Glomerular endothelial cell (primary cell): ENCODE results near the gene EGLN2. TPM values are rescaled to one million over a fixed set of nuclear protein-coding genes. Genes with fewer than 3 reads are reported as not detected.
"Not testable (repeated sequence)": the region's sequence is repeated elsewhere in the genome, so short reads cannot be mapped to it uniquely, and the experiment has no call there.

Experiments used
- DNase-seq: peaks from one replicate; pipeline ENCODE4 v3.0.0-alpha.2; 2011; ENCODE audit warnings: low read depth, low spot score; ENCODE audit errors: extremely low read depth
- total RNA-seq: library from RNA; depleted of rRNA; stranded (reverse); fragments of >200 nt; gene quantifications from 2 replicates; pipeline ENCODE4 v1.2.3, GENCODE V29; 2015

The EGLN2 gene
- total RNA-seq, 1 donor from 2014 or later: 120 TPM

DNA sequence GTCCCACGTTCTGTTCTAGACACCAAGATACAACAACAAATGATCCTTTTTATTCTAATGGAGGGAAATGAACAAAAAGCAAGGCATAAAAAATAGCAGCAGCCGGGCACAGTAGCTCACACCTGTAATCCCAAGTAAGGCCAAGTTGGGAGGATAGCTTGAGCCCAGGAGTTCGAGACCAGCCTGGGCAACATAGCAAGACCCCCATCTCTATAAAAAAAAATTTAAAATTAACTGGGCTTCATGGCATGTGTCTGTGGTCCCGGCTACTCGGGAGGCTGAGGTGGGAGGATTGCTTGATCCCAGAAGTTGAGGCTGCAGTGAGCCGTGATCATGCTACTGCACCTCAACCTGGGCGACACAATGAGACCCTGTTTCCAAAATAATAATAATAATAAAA is 22.6 kb upstream of the EGLN2 start:
- no peak for DNase-seq

DNA sequence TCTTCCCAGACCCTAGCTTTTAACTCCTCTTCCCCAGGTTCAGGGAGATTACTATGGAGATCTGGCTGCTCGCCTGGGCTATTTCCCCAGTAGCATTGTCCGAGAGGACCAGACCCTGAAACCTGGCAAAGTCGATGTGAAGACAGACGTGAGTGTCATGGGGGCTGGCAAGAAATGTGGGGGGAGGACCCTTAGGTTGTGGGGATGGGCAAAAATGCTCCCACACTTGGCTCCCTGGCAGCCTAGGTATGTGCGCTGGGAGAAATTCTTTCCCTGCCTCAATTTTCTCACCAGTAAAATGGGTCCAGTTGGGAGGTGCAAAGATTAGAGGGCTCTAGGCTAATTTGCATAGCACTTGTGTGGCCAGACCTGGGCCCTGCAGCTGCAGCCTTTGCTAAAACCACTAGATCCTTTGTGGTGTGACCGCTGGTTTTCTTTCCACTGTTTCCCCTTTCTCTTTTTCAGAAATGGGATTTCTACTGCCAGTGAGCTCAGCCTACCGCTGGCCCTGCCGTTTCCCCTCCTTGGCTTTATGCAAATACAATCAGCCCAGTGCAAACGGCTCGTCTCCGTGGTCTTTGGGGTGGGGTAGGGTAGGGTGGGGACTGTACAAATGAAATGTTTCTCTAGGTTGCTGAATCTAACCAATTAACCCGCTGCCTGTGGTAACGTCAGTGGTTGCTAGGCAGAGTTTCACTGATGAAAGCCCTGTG is 21.9 kb upstream of the EGLN2 start:
- peak; percentile 84 for DNase-seq

DNA sequence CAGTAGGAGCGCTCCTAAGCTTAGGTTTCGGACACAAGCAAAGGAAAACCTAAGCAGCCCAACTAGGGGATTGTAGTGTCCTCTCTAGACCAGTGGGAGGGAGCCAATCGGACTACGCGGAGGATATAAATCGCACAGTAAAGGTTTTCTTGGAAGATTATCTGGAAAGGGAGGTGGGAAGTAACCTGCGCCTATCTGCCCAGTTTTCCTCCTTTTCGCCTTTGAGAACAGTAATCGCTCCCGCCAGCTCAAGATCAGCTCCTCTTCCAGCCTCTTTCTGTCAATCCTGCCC is 21.4 kb upstream of the EGLN2 start:
- no peak for DNase-seq

DNA sequence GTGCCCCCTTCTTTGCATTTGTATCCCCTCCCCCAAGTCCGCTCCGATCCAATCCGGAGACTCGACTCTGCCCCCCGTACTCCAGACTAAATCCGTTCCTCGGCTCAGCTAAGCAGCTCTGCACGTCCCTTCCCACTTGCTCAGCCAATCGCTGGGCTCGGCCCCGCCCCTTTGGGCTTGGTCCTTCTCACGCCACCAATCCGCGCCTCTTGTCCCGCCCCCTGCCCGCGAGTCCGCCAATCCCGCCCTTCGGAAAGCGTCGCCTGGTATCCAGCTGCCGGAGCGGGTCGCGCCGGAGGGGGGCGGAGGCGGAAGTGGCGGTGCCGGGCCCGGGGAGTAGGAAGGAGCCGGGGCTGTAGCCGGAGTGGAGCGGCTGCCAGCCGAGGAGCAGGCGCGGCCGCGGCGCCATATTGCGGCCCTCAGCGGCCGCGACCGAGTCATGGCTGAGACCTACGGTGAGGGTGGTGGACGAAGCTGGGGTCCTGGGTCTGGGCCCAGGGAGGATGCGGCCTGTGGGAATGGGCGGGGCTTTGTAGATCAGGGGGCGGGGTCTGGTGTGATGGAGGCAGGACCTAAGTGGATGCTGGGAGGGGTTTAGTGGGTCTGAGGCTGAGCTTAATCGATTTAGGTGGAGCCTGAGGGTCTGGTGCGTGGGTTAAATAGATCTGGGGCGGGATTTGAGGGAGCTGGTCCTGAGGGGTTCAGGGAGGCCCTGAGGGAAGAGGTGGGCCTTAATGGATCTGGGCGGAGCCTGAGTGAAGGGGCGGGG is 20.9 kb upstream of the EGLN2 start, which contains the start of gene RAB4B:
TSS of gene RAB4B (plus strand) at position 311 of the 769 bp plus-strand sequence. CDS start at position 440, 129 bp downstream.
- peak; percentile 92 for DNase-seq

DNA sequence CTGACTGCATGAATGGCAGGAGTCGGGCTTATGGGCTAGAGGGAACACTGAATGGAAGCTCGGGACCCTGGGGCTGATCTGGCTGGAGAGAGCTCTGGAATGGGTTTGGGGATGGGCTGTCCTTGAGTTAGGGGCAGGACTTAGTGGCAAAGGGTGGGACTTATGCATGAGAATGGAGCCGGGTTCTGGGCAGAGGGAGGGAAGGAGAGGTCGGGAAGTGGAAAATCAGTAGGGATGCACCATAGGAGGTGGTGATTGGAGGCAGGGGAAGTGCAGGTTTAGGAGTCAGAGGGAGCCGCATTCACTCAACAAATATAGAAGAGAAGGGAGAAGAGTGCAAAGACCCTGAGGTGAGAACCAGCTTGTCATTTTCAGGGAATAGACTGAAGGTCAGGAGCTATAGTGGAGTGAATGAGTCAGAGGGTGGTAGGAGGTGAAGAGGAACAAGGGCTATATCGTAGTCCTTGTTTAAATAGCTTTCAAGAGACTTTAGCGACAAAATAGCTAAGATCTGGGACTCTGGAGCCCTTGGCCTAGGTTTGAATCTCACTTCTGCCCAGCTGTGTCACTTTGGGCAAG is 20.2 kb upstream of the EGLN2 start:
- DNase-seq: no peak

DNA sequence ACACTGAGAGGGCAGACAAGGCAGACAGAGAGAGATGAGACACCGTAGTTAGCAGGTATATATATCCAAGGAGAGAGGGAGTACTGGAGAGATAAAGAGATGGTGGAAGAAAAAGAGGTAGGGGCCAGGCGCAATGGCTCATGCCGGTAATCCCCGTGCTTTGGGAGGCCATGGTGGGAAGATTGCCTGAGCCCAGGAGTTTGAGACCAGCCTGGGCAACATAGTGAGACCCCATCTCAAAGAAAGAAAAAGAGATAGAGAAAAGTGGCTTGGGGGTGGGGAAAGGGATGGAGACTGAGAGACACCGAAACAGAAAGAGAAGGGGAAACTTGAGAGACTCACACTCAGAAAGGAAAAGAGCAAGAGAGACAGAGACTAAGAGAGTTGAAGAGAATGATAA is 18.4 kb upstream of the EGLN2 start:
- no peak for DNase-seq

DNA sequence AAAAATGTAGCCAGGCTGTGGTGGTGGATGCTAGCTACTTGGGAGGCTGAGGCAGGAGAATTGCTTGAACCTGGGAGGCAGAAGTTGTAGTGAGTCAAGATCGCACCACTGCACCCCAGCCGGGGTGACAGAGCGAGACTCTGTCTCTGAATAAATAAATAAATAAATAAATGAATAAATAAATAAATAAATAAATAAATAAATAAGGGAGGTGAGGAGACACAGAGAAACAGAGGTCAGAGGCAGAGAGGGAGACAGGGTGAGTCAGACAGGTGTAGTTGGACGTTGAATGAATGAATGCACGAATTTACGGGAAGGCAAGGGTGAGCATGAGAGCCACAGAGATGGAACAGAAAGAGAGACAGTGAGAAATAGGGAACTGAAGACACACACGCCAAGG is 17.9 kb upstream of the EGLN2 start:
- DNase-seq: no peak

DNA sequence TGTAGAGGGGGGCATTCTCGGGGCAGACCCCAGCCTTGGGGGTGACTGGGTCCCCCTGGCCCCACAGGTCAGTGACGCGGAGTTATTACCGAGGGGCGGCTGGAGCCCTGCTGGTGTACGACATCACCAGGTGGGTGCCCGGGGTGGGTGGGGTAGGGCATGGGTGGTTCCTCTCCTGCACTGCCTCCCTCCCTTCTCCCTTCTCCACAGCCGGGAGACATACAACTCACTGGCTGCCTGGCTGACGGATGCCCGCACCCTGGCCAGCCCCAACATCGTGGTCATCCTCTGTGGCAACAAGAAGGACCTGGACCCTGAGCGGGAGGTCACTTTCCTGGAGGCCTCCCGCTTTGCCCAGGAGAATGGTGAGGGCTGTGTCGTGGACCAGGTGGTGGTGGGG is 15.3 kb upstream of the EGLN2 start:
- DNase-seq: no peak

DNA sequence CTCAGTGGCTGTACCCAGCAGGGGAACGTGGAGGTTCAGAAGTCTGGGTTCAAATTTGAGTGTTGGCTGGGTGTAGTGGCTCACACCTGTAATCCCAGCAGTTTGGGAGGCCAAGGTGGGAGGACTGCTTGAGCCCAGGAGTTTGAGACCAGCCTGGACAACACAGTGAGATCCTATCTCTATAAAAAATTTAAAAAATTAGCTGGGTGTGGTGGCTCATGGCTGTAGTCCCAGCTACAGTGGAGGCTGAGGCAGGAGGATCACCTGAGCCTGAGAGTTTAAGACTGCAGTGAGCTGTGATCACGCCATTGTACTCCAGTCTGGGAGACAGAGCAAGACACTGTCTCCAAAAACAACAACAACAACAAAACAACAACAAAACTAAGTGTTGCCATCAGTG is 14.8 kb upstream of the EGLN2 start:
- DNase-seq: not testable (repeated sequence)

DNA sequence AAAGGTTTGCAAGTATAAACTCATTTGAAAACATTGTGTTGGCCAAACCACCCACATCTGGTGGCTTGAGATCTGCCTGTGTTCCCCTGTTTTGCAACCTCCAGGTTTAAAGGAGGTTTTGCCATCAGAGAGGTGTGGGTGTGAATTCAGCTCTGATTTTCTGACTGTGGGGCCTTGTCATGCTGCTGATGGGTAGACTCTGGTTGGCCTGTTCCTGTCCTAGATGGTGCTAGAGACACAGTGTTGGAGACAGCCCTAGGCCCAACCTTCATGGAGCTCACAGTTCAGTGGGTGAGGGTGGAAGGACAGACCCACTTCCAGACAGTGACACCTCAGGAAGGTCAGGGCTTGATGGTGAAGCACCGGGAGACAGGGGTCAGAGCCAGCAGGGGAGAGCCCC is 13.5 kb upstream of the EGLN2 start:
- DNase-seq: no peak

DNA sequence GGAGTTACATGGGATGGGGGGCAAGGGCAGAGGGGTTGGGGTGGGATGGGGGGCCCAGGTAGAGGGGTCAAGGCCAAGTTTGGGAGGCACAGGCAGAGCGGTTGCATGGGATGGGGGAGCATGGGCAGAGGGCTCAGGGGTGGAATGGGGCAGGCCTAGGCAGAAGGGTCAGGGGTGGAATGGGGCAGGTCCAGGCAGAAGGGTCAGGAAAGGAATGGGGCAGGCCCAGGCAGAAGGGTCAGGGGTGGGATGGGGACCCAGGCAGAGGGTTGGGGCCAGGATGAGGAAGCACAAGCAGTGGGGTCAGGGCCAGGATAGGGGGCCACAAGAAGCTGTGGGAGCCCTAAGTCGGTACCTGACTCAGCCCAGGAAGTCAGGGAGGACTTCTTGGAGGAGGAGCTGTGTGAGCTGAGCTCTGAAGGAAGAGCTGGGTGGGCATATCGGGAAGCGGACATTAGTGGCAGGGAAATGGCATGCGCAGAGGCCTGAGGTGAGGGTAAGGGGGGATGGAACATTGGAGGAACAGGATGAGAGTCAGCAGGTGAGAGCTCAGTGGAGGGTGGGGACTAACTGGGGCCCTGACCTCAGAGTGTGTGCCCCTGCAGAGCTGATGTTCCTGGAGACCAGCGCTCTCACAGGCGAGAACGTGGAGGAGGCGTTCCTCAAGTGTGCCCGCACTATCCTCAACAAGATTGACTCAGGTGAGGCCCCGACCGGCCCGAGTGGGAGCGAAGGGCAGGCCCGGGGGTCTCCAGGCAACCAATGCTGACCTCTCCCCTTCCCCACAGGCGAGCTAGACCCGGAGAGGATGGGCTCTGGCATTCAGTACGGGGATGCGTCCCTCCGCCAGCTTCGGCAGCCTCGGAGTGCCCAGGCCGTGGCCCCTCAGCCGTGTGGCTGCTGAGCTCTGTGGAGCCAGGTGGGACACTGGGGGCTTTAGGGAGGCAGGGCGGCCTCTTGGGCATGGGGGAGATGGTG is 12.6 kb upstream of the EGLN2 start:
- no peak for DNase-seq

DNA sequence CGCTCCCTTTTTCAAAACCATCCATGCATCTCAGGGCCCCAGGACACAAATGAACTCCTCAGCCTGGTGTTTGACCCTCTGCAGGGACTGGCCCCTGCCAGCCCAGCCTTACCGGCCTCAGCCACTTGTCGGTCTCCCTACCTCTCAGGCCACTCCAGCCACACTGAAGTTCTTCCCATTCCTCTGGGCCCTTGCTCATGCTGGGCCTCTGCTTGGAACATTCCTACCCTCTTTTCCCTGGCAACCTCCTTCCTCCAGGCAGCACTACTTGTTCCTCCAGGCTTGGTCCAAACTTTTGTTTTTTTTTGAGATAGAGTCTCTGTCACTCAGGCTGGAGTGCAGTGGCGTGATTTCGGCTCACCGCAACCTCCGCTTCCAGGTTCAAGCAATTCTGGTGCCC is 7.6 kb upstream of the EGLN2 start:
- DNase-seq: no peak

DNA sequence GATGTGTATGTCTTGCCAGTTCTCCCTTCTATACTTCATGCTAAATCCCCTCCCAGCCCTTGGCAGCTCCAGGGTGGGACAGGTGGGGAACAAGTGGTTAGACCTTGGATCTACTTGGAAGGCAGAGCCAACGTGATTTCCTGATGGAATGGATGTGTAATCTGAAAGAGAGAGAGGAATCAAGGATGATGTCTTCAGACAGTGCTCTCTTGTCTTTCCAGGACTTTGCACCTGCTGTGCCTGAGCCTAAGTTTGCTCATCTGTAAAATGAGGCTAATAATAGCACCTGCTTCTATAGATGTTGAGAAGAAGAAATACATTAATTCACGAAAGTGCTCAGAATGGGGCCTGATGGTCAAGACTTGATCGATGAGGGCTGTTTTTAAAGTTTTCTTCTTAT is 7.0 kb upstream of the EGLN2 start:
- no peak for DNase-seq

DNA sequence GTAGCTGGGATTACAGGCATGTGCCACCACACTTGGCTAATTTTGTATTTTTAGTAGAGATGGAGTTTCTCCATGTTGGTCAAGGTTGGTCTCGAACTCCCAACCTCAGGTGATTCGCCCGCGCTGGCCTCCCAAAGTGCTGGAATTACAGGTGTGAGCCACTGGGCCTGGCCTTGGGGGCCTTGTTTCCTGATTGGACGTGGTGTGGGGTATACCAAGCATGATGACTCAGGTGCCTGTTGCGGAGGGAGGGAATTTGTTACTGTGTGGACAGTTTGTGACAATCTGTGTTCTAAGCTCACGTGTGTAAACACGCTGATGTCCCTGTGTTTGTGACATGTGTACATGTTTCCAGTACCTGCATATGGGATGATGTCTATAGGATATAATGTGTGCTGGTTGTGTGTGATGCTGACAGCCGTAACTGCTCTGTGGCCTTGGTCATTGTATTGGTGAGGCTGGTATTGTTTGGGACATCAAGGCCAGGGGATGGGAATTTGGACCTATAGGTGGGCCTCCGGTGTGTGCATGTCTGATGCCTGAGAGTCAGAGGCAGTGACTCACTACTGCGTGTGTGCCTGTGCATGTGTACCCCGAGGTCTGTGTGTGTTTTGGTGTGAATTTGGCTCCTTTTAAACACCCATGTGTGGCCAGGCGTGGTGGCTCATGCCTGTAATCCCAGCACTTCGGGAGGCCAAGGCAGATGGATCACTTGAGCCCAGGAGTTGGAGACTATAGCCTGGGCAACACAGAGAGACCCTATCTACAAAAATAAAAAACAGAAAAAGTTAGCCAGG is 1.6 kb upstream of the EGLN2 start:
- DNase-seq: no peak

DNA sequence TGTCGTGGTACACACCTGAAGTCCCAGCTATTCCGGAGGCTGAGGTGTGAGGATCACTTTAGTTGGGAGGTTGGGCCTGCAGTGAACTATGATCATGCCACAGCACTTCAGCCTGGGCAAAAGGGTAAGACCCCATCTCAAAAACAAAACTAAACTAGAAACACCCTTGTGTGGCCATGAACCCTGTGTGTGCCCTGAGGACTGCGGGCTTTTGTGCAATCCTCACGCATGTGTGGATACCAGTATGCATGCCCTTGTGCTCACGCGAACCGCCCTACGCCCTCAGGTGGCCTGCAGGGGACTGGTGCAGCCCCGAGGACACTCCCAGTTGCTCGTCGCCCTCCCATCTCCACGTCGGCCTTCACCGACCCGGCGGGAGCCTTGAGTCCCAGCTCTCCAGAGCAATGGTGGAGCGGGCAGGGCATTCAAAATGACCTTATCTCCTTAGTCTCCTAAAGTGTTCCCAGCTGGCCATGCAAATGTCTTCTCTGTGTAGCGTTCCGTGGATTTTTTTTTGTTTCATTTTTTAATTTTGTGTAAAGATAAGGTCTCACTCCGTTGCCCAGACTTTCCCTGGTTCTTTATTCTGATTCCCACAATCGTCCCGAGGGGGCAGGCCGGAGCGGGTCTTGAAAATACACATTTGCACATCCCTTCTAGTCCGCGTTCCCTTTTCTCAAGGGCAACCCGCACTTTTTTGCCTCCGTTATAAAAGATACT is 868 bp upstream of the EGLN2 start:
- no peak for DNase-seq

DNA sequence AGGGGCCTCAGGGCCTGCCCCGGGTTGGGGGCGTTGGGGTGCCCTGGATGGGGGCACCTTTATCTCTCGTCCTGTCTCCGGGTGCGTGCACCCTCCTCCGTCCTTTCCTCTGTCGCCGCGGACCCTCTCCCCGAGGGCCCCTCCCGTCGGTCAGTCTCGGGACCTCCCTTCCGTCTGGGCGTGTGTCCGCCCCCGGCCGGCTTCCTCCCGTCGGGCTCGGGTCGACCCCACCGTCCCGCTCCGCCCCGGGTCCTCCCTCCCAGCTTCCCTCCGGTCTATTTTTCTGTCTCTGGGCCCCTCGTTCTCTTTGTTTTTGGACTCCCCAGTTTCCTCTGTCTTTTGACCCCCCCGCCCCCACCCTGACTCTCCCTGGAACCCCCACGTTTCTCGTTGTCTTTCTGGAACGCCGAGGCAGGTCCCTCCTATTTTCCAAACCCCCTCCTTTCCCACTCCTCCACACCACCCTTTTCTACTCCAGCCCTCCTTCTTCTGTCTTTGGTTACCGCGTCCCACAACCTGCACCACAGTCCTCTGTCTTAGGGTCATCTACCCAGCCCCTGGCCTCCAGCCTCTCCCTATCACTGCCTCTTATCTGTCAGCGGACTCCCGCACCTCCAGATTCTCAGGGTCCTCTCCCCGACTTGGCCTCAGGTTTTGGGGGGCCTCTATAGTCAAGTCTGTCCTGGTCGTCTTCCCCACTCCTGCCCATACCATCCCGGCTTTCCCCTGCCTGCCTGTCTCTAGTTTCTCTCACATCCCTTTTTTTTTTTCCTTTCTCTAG is 757 bp downstream of the EGLN2 start:
- DNase-seq: no peak

DNA sequence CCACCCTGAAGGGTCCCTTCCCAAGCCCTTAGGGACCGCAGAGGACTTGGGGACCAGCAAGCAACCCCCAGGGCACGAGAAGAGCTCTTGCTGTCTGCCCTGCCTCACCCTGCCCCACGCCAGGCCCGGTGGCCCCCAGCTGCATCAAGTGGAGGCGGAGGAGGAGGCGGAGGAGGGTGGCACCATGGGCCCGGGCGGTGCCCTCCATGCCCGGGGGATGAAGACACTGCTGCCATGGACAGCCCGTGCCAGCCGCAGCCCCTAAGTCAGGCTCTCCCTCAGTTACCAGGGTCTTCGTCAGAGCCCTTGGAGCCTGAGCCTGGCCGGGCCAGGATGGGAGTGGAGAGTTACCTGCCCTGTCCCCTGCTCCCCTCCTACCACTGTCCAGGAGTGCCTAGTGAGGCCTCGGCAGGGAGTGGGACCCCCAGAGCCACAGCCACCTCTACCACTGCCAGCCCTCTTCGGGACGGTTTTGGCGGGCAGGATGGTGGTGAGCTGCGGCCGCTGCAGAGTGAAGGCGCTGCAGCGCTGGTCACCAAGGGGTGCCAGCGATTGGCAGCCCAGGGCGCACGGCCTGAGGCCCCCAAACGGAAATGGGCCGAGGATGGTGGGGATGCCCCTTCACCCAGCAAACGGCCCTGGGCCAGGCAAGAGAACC is 1.5 kb downstream of the EGLN2 start:
- DNase-seq: no peak

DNA sequence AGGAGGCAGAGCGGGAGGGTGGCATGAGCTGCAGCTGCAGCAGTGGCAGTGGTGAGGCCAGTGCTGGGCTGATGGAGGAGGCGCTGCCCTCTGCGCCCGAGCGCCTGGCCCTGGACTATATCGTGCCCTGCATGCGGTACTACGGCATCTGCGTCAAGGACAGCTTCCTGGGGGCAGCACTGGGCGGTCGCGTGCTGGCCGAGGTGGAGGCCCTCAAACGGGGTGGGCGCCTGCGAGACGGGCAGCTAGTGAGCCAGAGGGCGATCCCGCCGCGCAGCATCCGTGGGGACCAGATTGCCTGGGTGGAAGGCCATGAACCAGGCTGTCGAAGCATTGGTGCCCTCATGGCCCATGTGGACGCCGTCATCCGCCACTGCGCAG is 2.0 kb downstream of the EGLN2 start:
- no peak for DNase-seq
